ENCODE data around the gene KIAA1549.
A peak's percentile ranks its signal among the peaks of the same experiment; 100 is the strongest.

KIAA1549 gene

DNA sequence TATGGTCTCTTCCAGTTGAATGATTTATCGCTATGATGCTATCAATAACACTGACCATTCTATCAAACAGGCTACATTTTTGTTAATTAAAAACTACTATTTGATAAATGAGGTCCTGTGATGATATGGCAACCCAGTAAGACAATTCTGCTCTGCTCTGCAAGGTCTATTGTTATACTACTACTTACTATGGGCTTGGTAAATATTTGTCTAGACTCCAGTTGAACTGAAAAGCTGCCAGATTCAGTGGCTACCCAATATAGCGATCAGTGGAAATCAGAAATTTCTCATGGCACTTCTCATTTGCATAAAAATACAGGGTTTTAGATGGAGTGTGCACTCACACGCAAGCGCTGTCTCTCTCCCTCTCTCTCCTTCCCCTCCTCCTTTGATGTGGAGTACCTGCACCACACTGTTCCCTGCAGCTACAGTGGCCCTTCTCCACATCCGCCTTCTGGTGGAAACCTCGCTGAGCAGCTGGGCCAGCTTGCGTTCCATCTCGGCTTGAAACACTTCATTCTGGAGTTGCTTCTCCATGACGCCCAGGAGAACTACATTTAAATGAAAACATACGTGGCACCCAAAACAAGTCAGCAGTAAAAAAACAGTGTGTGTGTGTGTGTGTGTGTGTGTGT, 77.9 kb downstream of the KIAA1549 start:
- DNase-seq = no peak

DNA sequence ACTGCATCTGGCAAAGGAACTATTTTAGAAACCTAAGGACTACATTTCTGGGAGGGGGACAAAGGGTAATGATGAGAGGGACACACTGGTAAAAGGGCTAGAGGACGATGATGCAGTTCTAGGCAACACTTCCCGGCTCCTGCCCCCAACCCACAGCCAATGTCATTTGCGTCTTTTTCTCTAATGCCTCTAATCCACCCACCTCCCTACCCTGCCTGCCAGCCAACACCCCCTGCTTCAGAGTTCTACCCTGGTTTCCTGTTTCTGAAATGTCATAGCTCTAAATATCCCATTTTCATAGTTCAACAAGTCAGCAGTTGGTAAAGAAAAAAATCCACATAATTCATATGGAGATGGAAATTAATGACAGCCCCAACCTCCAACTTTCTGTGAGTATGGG, 79.0 kb downstream of the KIAA1549 start:
- no peak for DNase-seq

DNA sequence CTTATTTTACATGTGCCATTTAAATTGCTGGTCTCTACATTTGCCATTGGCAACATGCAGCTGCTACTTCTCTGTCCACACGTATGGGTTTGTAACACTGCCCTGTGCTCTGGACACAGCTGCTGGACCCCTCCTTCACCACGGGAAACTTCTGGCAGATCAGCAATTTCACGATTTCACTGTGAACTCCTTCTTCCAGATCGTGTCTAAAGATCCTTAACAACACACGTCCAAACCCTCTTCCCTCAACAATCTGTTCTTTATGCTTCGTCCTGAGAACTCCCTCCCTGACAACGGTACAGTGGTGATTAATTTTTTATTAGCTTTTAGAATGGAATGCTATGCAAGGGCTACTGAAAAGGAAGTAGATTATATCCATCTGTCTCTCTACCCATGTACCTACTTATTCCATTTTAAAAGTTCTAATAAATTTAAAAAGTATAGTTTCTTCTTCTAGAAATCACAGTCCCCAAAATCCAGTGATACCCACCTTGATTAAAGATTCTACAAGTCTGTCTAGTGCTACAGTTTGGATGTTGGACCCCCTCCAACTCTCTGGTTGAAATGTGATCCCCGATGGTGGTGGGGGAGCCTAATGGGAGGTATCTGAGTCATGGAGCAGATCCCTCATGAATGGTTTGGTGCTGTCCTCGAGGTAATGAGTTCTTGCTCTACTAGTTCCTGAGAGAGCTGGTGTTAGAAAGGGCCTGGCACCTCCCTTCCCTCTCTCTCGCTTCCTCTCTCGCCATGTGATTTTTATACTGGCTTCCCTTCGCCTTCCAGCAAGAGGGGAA, 81.0 kb downstream of the KIAA1549 start:
- DNase-seq = no peak

DNA sequence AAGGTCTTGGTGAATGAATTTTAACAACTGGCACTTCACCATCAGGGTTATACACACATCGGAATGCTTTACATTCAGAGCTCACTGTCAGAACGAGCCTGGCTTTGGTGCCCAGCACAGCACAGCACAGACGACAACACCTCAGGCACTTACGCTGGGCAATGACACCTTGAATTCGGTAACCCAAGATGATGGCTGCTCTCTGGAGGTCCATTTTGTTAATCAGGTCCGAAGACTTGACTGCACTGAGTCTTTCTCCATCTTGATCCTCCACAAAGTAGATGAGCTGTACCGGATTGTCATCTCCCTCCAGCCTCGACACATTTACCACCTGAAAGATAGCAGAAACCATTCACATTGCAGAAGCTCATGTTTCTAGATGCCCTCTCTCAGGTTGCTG, 82.4 kb downstream of the KIAA1549 start:
- no peak for DNase-seq

DNA sequence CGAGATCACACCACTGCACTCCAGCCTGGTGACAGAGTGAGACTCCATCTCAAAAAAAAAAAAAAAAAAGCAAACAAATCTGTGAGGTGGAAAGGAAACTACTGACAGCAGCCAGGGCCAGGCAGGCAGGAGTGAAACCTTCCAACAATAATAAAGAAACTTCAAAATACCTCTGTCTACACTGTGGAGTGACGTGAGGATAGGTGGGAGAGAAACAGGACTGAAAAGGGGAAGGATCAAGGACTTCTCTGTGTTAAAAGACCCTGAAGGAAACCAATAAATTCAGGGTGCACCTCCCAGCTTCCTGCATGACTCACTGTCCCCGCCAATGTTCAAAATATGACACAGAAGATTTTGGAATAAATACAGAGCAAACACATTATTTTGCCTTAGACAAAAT, 82.9 kb downstream of the KIAA1549 start:
- no peak for DNase-seq

DNA sequence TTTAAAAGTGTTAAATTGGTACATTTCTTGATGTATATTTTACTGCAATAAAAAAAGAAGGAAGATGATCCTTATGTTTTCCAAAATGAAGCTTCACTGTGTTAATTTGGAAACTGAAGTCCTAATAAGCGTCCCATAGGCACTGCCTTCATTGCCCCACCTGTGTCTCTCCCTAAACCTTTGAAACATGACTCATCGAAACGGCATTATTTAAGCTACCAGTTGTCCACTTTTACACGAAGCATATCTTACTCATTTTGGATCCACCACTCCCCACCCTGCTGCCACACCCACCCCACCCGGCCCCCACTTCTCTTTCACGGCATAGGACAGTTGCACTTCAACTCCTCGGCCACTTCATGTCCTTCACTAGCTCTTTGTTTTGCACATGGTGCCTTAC, 85.5 kb downstream of the KIAA1549 start:
- no peak for DNase-seq

DNA sequence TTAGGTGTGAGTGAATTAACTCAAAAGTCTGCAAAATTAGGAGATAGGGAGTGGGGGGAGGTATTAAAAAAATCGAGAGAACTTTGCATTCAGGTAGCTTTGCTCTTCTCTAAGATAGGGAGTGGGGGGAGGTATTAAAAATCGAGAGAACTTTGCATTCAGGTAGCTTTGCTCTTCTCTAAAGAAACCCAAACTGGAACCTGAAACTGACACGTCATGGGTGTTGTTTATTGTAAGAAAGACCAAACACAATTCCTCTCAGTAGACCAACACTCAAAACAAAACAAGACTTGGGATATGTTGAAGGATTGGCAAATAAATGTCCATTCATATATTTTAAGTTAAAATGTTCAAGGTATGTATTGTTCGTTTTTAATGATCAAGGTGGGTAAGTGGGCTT, 87.9 kb downstream of the KIAA1549 start:
- no peak for DNase-seq

DNA sequence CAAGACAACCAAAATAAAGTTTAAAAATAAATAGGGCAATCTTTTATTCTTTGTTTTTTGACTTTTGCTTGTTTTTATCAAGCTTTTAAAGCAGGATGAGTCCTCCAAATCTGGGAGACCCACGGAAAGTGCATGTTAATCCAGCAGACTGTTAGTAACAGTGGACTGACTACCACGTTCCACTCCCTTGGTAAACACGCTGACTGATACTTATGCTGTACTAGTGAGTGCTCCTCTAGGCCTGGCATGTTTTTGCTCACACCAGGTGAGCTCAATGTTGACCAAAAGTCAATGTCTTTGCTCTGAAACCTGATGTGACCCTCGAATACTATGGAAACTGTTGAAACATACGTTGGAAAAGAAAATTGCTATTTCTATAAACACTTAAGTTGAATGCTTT, 88.4 kb downstream of the KIAA1549 start:
- DNase-seq = no peak

DNA sequence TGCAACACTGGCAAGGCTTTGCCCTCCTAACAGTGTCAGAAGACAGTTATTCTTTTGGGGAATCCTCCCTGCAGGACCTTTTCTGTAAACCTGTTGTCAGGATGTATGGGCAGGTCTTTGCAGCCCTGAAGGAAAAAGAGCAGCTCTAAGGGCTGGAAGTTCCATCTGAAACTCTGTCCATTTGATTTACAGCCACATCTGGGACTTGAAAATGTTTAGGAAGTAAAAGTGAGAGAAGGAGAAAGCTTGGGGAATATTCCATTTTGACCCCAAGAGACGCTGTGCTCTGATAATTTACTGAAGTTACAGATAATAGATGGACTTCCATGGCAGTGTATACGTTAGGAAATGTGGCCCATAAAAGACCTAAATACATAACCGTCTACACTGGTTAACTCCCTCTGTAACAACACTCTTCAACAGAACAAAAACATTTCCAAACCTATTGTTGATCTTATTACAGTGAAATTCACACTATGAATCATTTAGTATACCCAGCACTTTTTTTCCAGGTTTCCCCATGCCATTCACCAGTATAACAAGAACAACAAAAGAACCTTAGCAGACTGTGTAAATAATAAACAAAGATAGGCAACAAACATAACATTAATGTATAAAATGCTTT, 89.1 kb downstream of the KIAA1549 start:
- no peak for DNase-seq

DNA sequence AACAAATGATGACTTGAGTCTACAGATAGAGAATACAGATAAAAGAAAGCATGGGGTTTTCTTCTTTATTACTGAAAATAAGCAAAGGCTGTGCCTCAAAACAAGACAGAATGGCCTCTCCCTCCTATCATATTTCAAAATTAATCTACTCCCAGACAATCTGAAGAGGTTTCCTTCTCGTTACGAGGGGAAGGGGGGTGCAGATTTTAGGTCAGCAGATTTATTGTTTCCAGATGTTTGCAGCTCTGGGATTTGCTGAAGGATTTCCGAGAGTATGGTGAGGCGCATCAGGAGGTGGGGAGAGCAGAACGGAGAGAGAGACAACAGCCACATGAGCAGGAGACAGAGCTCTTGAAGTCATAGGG, 89.8 kb downstream of the KIAA1549 start:
- no peak for DNase-seq

DNA sequence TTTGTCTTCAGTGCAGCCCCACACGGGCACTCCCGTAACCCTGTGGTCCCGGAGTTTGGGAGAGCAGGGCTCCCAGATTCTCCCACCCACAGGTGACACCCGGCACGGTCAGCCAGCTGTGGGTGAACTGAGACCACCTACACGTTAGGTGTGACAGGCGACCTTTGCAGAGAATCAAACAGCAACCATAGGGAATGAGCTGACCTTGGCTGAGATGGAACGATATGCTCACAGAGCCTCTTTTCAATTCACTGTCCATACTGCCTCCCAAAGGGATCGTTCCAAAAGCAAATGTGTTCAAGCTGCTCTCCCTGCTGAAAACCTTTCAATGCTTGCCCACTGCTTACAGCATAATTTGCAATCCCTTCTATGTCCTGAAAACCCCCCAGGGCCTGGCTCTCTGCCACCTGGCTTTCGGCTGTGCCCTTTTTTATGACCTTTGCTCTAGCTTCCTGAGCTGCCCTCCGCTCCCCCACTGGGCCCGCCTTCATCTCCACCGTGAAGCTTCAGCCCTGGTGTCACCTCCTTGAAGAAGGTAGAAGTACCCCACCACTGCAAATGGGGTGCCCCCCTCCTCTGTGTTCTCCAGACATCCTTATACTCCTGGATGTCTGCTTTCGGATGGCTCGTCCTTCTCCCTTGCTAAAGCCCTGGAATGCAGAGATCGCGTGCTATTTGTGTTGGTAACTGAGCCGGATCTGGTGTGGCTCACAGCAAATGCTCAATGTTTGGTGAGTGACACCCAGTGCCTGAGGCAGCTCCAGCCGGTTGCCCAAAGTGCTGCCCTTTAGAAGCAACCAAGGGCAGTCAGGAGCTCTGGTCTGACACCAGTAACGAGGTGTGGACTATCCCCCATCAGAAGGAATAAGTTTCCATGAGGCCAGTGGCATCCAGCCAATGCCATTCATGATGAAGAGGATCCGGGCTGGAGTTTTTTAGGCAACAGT, 90.4 kb downstream of the KIAA1549 start:
- DNase-seq = no peak

DNA sequence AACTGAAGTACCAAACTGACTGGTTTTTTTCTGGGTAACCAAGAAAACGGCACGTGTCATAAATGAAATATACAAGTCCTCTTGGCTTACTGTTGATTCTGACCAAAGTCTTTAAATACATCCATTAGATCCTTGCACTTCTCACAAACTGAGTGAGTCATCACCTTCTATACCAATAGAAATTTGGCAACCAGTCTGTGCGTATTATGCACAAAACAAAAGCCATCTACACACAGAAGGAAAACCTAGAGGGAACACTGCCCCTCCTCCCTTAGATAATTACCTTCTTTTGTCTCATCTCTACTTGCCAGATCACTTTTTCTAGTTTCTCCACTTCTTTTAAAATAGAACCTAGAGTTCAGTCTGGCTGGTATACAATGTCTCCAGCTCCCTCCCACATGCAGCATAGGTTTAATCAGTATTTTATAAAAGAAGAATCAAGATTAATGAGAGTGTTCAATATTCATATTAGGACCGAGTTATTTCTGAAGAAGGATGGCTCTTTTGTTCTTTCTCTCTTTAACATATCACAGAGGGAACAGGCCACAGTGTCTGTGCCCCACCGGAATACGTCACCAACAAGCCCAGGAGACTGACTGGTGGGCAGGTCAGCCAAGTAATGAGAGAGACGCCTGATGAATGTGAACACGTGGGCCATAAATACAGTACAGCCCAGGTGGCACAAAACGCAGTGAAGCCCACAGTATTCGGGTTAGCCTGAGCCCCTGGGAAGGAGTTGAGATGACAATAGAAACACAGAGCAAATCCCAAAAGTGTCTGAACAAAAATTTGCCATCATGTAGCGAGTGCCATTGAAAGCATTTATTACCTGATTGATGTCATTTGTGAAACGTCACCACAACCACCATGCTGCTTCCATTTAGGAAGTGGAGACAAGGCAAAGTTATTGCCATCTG, 91.3 kb downstream of the KIAA1549 start:
- no peak for DNase-seq

DNA sequence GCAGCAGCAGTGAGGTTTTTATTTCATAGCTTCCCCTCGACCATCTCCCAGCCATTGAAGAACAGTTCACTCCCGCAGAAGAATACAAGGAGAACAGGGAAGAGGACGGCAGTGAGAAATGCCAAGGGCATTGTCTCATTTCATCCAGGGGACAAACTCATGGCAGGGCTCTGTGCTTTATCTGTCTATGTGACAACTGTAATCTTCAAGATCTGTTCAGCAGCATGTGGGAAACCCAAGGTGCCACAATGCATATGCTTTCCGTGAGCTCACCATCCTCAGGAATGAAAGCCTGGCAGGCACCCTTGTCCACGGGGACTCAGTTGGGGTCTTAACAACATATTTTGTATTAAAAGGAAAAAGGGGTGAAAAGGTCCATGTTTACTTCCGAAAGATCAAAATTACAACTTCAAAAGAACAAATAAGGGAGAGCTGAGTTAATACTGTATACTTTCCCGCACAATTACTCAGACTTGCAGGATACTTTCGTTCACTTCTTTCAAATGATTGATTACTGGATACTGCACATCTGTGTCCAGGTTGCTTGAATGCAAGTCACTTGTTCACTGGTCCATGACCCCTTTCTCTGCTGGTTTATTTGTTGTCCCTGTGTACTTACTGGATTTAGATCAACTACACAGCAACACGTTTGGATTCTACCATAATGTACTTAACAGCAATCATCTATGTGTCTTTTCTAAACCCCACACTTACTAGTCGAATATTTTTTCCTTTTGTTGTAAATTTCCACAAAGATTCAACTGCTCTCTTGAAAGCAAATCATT, 93.1 kb downstream of the KIAA1549 start:
- no peak for DNase-seq

DNA sequence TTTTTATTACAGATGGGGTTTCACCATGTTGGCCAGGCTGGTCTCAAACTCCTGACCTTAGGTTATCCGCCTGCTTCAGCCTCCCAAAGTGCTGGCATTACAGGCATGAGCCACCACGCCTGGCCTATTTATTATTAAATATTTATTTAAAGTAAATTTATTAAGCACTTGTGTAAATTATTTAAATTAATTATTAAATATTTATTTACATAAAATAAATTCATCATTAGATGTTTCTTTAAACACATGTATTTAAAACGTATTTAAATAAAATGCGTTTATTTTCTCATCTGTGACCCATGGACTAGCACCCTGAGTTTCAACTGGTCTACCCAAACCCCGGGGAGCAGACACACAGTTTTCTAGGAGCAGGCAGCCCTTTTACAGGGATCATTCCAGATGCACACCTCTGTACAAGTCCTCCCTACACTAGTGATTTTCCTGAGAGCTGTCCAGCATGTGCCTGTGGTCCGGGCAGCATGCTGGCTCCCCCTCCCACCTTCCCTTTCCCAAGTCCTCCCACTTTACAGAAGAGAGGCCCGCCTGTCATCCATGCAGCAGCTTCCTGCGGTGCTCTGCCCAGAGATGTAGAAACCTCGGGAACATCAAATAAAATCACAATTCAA, 94.0 kb downstream of the KIAA1549 start:
- no peak for DNase-seq

DNA sequence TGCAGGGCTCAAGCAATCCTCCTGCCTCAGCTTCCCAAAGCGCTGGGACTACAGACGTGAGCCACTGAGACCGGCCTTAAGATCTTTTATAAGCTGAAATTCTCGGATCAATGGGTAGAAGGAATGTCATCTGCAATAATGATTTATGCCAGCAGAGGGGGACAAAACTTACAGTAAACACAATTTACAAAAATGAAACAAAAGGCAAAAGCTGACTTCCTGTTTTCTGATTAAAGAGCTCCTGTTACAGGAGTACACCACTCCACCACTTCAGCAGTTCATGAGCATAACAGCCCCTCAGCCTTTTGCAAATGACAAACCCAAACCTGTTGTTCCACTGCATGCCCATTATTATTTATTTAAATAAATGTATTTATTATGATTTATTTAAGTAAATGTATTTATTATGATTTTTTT, 94.7 kb downstream of the KIAA1549 start:
- DNase-seq = peak; percentile 32

DNA sequence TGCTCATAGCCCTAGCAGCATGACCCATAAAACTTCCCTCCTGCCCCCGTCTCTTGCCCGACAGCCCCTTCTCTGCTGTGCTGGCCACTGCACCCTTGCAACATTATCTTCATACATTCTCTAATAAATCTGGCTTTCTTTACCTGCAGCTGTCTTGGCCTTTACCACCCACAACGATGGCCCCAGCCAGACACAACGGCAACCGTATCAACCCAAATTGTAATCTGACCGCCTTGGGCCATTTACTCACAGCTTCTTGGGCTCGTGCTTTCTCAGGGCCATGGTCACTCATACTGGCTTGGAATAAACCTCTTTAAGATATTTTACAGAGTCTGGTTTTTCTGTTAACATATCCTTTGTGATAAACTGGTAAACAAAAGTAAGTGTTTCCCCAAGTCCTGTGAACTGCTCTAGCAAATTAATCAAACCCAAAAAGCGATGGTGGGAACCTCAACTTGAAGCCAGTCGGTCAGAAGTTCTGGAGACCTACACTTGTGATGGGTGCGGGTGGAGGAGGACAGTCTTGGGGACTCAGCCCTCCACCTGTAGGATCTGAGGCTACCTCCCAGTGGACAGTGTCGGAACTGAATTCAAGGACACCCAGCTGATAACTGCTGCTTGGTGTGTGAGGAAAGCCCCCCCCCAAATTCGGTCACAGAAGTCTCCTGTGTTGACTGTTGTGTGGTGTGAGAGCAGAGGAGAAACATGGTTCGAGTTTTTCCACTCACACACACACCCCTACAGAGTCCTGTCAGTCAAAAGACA, 95.6 kb downstream of the KIAA1549 start:
- no peak for DNase-seq

DNA sequence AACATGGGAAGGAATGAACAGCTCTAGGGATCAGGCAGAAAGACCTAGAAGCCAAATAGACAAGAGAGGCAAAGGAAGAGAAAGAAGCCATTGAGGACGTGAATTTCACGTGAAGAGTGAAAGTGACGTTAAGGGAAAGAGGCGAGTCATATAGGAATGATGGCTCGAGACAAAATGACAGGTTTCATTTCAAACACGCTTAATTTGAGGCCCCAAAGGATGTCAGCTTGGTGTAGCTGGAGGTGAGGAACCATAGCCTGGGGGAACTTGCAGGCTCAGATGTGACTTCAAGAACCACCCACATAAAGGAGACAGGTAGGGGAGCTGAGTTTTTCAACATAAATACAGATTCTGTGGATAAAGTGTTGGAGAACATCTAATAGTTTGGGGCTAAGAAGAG, 98.9 kb downstream of the KIAA1549 start:
- no peak for DNase-seq

DNA sequence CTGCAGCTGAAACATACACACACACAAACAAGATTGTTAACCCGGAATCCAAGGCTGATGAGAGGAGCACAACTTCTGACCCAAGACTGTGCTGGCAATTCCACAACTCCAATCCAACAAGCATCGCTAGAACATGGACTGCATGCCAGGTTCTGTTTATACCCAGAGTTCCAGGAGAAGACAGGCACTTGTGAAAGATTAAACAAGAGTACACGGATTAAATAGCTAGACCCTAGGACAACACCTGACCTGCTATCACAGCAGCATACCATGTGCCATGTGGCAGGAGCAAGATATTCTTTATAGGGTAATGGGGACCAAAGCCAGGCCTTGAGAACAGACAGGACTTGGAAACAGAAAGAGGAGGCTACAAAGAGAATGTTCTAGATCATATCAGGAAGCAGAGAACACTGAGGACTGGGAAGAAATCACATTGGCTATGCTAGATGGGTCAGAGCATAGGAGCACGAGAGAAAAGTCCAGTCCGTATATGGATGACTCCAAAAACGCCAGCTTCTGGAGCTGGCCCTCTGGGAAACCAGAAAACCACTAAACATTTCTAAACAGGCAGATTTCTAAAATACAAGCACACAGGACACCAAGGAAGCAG, 99.5 kb downstream of the KIAA1549 start:
- DNase-seq = no peak

DNA sequence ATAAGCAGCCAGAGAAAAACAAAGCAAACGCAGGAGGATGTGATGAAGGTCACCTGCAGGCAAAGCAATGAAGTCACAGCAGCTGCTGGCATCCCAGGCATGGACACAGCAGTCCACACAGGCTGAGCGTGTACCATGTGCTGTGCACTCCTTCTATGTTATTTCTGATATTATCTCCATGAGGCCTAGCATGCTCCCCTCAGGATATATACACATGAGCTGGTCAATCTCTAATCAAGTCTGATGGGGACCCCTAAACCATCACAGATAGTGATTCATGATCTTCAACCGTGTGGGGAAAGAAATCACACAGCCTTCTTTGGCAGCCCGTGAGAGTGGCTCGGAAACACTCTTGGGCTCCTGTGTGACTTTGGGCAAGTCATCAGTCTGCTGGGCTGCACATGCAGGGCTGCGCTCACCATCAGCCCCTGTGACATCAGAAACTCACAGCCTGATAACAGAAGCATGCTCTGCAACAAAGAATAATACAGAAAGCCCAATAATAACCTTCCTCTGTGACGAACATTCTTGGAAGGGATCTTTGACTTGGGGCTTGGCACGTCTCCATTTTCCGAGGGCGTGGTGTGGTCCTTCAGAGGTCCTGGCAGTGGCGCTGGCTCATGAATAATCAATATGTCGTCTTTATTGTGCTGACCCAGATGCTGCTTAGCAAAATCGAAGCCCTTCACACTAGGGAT, 100.2 kb downstream of the KIAA1549 start:
- DNase-seq = no peak
